ENCODE results near the gene CDH4. TPM values are rescaled to one million over a fixed set of nuclear protein-coding genes. Genes with fewer than 3 reads are reported as not detected.

CDH4 gene
- total and polyA plus RNA-seq, 2 of the 4 experiments (the other 2 are of a cell fraction): 1.6 to 3.5 TPM

- Histone ChIP-seq H4K20me1 (ENCODE audit: insufficient read depth, low read length) (no peaks in the 10 kb centered on the region), H2BK20ac (ENCODE audit: low read depth, low read length) (no peak overlapping the region), H3K56ac (ENCODE audit: extremely low read depth, insufficient read depth, low read length) (no peak overlapping the region), H4K8ac (ENCODE audit: low read depth in 2 of 2, low read length in 2 of 2) (no peak overlapping the region), H3K23ac (ENCODE audit: low read depth, low read length) (no peak overlapping the region), H3K4me3 (ENCODE audit: insufficient read depth, low read depth, low read length) (no peak overlapping the region), H3K36me3 (ENCODE audit: control insufficient read depth, insufficient read depth, low read length) (no peaks in the 10 kb centered on the region), H2BK5ac (ENCODE audit: low read depth, low read length, poor library complexity, severe bottlenecking) (no peak overlapping the region), H3K4me1 (ENCODE audit: control insufficient read depth, insufficient read depth, low read length) (no peaks in the 10 kb centered on the region), H3K14ac (replicated peaks; ENCODE audit: low read depth, low read length) (no peak overlapping the region), H3K18ac (ENCODE audit: low read depth, low read length) (no peak overlapping the region), H3K4me2 (ENCODE audit: low read depth, low read length) (no peak overlapping the region), H2BK15ac (ENCODE audit: low read depth, low read length) (no peak overlapping the region), H2AK5ac (ENCODE audit: low read depth, low read length) (no peak overlapping the region), H4K5ac (ENCODE audit: low read depth, low read length) (no peak overlapping the region), H2BK120ac (ENCODE audit: low read depth, low read length) (no peak overlapping the region), H2AK9ac (replicated peaks; ENCODE audit: low read depth, low read length, poor library complexity) (no peak overlapping the region), H3K4ac (ENCODE audit: low read depth, low read length) (no peak overlapping the region), H3K79me1 (ENCODE audit: low read depth in 1 of 2, low read length in 2 of 2) (no peaks in the 10 kb centered on the region), H3K9me1 (ENCODE audit: insufficient read depth, low read length) (no peaks in the 10 kb centered on the region), H4K91ac (ENCODE audit: insufficient read depth, low read depth, low read length) (no peak overlapping the region), H3K9me3 (ENCODE audit: control insufficient read depth, insufficient read depth, low read length) (peaks cover 2% of the 10 kb centered on the region; the same call in 1 of the 2 replicates), H3K9ac (ENCODE audit: low read depth, low read length) (no peak overlapping the region), H2AFZ (replicated peaks; ENCODE audit: low read length, poor library complexity) (no peak overlapping the region), H3K27me3 (ENCODE audit: control insufficient read depth, insufficient read depth, low read length) (no peaks in the 10 kb centered on the region), H3K27ac (ENCODE audit: insufficient read depth, low read length) (no peak overlapping the region)
- POLR2A ChIA-PET (ENCODE audit: unreplicated experiment): no interaction called here
- CTCF ChIA-PET: no interaction called here
- intact Hi-C loops (cut with micrococcal nuclease): no loop called here
- TF ChIP-seq SMC3 (IDR thresholded peaks at IDR 0.05; ENCODE audit: low read depth, low read length) (no peak), CHD1 (IDR thresholded peaks at IDR 0.05; ENCODE audit: low read depth, low read length) (no peak), USF2 (IDR thresholded peaks at IDR 0.05; ENCODE audit: low read depth, low read length) (no peak), FOS (IDR thresholded peaks at IDR 0.05; ENCODE audit: low read depth, low read length) (no peak), CEBPB (IDR thresholded peaks at IDR 0.05; ENCODE audit: low read depth, low read length) (no peak), POLR2A (IDR thresholded peaks at IDR 0.05; ENCODE audit: low read depth, low read length) (no peak), MAZ (IDR thresholded peaks at IDR 0.05; ENCODE audit: borderline replicate concordance, low read depth, low read length) (no peak), BHLHE40 (IDR thresholded peaks at IDR 0.05; ENCODE audit: low read depth, low read length) (no peak), MAFK (IDR thresholded peaks at IDR 0.05; ENCODE audit: low read depth, low read length) (no peak), MXI1 (IDR thresholded peaks at IDR 0.05; ENCODE audit: borderline replicate concordance, low read depth, low read length) (no peak), NFE2L2 (IDR thresholded peaks at IDR 0.05; ENCODE audit: low read depth, low read length) (no peak), RCOR1 (IDR thresholded peaks at IDR 0.05; ENCODE audit: insufficient replicate concordance, low read length) (no peak), ELK1 (IDR thresholded peaks at IDR 0.05; ENCODE audit: borderline replicate concordance, low read depth, low read length) (no peak), CTCF (conservative IDR thresholded peaks at IDR 0.05; ENCODE audit: low read depth, low read length) (no peak), RAD21 (IDR thresholded peaks at IDR 0.05; ENCODE audit: low read length) (no peak), RFX5 (IDR thresholded peaks at IDR 0.05; ENCODE audit: low read depth, low read length) (no peak)
- in situ Hi-C loops (cut with MboI; ENCODE audit: low sequenced_read_pairs): no loop called here
- no TSS peak for BruUV-seq (replicated peaks)
- dilution Hi-C loops (cut with HindIII; ENCODE audit: low sequenced_read_pairs, unreplicated experiment): no loop called here
- DNase-seq (no peak), ATAC-seq (ENCODE audit: low read depth) (no peak)
- WGBS, 2 experiments (ENCODE audit: extremely low coverage in 2 of 2, insufficient read length in 1 of 2): 66% methylated on average over 9 of the region's 19 CpGs; no CpG with 5 or more reads in 1 of the 2 experiments
Measured at GRCh38 chr20:61621035-61621730, 369.1 kb downstream of the CDH4 start.

Measured in IMR-90 (cell line).